ENCODE results near the gene DNAH11. TPM values are rescaled to one million over a fixed set of nuclear protein-coding genes. Genes with fewer than 3 reads are reported as not detected.

Gene DNAH11
- total and polyA plus RNA-seq, 9 of the 15 experiments (the other 6 are each of a cell fraction or from before 2014, with no cell fraction given): under 0.01 TPM; not detected in 7

- no peak for TF ChIP-seq ZBTB34 (CRISPR knock-in tag; IDR thresholded peaks at IDR 0.05)
- TF ChIP-seq SNAPC5 (CRISPR knock-in tag; IDR thresholded peaks at IDR 0.05): no peak
- TF ChIP-seq ID3 (CRISPR knock-in tag; IDR thresholded peaks at IDR 0.05): no peak
- TF ChIP-seq ID3 (tag; IDR thresholded peaks at IDR 0.05): no peak
Measured at GRCh38 chr7:21869785-21870402, 327.1 kb downstream of the DNAH11 start (continued).

GRCh38 chr7:21883069-21883468, 340.2 kb downstream of the DNAH11 start:
- Histone ChIP-seq H3K9me1 (ENCODE audit: control insufficient read depth, insufficient read depth, low read length) (no peaks in the 10 kb centered on the region), H2AFZ (ENCODE audit: low read depth, low read length) (no peak overlapping the region), H3K27ac (ENCODE audit: extremely low read depth, low read depth, low read length) (no peak overlapping the region), H3K4me1 (replicated peaks in 1 of 2; ENCODE audit: control insufficient read depth in 2 of 2, insufficient read depth in 2 of 2, low read length in 2 of 2) (no peaks in the 10 kb centered on the region), H4K20me1 (replicated peaks; ENCODE audit: control insufficient read depth, insufficient read depth, low read length) (no peaks in the 10 kb centered on the region), H3K4me2 (ENCODE audit: insufficient read depth, low read length) (no peak overlapping the region), H3K79me2 (ENCODE audit: control insufficient read depth, insufficient read depth, low read length) (no peaks in the 10 kb centered on the region), H3K4me3 (no peak overlapping the region), H3K9me3 (replicated peaks; ENCODE audit: control insufficient read depth, insufficient read depth, low read depth, low read length) (no peaks in the 10 kb centered on the region), H3K36me3 (ENCODE audit: control insufficient read depth, insufficient read depth, low read length) (no peaks in the 10 kb centered on the region), H3K9ac (ENCODE audit: insufficient read depth in 1 of 2, low read depth in 2 of 2, low read length in 2 of 2) (no peak overlapping the region), H3K27me3 (ENCODE audit: control insufficient read depth in 2 of 2, insufficient read depth in 2 of 2, low read length in 2 of 2) (peaks cover 0 to 4% of the 10 kb centered on the region in 2 experiments; a peak in 2 of 5 replicates)
- in situ Hi-C loops (cut with MboI): no loop called here
- DNase-seq (ENCODE audit: extremely low read depth in 1 of 4, low spot score in 3 of 4) (no peak), ATAC-seq (no peak), FAIRE-seq (no peak)
- POLR2A ChIA-PET: no interaction called here
- WGBS (ENCODE audit: insufficient coverage, low coverage, missing lambda C conversion rate): 30% methylated on average over 3 of the region's 3 CpGs
- intact Hi-C loops (cut with micrococcal nuclease): no loop called here
- no TSS peak for BruUV-seq (replicated peaks)
- CTCF ChIA-PET (ENCODE audit: low intra/inter-chr PET ratio): no interaction called here
- TF ChIP-seq ZNF778 (CRISPR knock-in tag; IDR thresholded peaks at IDR 0.05) (no peak), THAP12 (CRISPR knock-in tag; IDR thresholded peaks at IDR 0.05) (no peak), TEAD2 (tag; IDR thresholded peaks at IDR 0.05) (no peak), EHMT2 (IDR thresholded peaks at IDR 0.05) (no peak), ATF2 (CRISPR knock-in tag; IDR thresholded peaks at IDR 0.05) (no peak), AFF1 (IDR thresholded peaks at IDR 0.05; ENCODE audit: low read depth in 1 of 2, partially characterized antibody in 2 of 2) (no peak)

Data from K562 (cell line).